ENCODE measurements around the gene NFE2L1.
"Not testable (repeated sequence)": the region's sequence is repeated elsewhere in the genome, so short reads cannot be mapped to it uniquely, and the experiment has no call there.

NFE2L1 gene

DNA sequence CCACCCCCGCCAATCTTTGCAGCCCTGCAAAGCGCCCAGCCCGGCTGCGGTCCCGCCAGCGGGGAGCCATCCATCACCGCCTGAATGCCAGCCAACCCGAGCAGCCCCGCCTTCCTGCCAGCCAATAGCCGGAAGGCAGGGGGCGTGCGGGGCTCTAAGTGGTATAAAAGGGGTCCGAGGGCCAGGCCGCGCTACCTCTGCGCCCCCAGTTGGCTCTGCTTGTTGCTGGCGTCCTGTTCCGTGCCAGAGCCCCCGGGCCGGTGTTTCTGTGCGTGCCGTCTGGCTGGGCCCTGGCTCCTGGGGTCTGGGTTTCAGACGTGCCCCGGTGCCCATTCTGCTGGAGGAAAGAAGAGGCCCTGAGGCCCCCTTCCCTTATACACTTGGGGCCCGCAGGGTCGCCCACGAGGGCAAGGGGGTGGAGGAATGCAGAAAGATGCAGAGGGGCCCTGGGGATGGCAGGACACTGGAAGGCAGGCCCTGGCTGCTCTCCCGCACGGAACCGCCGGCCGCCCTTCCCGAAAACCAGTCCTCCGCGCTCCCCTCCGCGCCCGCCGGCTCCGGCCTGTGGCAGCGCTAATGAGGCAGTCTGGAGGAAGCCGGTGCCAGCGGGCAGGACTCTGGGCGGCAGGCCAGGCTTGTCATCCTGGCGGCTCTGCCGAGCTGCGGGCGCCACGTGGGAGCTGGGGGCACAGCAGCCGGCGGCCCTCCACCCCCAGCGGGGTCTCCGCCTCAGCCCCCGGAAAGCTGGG is 24.6 kb upstream of the NFE2L1 start:
- no peak for DNase-seq

DNA sequence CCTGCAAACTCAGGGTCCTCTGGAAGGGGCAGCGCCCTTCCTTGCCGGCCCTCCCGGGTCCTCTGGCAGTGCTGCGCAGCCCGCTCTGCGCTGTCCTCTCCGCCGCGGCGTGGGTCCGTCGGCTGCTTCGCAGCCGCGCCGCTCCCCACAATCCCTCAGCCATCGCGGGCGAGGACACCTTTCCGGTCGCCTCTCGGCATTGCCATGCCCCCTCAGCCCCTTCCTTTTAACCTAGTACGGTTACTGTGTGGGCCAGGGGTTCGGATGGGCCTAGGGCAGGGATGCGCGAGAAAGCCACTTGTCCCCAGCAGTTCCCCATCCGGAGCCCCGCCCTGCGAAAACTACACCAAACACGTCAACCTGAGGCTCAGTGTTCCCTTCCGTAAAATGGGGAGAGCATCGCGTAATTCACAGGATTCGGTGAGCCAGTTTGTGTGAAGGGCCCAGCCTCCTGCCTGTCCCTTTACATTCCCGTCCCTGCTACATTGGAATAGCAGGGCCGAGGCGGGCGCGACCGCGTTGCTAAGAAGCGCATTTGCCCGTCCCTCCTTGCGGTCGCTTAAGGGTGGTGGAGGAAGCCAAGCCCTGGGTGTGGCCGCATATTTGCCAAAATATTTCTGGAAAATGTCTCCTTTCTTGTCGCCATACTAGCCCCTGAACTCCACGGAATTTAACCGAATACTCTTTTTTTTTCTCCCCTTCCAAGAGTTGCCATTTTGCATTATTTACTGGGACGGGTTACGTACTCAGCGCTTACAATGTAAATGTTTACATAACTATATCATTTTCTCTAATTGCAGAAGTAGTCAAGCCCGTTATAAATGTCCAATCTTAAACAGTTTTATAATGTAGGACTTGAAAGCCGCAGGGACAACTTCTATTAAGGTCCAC is 23.8 kb upstream of the NFE2L1 start:
- DNase-seq = no peak

DNA sequence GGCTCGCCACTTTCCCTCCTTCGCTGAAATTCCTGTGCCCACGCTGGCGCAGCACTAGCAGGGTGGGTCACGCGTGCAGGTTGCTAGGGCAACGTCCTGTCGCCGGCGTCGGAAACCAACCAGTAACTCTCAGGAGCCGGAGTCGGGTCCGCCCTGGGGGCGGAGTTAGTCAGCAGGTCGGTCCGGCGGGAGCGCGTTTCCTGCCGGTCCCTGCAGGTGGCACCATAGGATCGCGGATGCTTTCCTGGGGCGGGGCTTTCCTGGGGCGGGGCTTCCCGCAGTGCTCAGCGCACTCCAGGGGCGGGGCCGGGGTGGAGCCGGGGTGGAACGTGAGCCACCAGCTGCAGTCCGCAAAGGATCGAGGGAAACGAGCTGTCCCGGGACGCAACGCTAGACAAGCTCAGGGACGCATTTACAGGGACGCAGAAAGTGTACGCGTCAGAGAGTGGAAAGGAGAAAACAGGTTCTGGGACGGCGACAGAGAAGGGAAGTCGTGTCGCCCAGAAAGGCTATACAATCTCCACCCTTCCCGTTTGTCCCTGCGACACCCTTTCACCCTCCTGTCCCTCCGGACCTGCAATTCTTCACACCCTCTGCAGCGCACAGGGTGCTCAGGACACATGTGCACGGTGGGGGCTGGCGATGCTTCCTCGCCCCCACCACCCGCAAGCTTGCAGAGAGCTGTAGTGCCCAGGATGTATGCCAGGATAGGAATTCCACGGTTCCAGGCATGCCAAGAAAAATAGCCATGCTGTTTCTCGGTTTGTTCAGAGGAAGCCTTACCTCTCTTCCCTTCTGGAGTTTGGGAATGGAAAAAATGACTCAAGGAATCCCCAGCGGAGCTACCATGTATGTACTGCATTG is 22.9 kb upstream of the NFE2L1 start:
- DNase-seq = peak; percentile 97 to 98 (median 98)

DNA sequence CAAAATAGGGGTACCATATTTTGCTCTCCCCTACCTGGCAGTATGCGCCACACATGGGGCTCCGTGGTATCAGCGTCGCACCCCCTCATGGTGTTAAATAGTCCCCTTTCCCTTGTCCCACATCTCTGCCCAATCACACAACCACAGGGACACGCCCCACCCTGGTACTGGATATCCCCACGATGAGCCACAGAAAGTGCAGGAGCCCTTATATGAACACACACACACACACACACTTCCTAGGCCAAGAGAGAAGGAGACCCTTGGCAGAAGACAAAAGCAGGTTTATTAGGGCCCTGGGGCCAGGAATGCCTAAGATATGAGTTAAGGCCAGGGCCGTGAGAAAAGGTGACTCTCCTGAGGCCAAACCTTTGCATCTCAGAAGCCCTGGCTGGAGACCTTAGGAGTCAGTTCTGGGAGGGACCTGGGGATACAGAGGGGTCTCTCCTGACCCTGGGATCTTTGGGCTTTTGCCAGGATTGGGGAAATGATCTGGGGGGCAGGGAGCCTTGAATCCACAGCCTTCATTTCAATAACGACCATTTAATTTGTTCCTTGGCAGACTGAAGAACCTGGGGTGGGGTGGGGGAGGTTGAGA is 22.2 kb upstream of the NFE2L1 start:
- no peak for DNase-seq

DNA sequence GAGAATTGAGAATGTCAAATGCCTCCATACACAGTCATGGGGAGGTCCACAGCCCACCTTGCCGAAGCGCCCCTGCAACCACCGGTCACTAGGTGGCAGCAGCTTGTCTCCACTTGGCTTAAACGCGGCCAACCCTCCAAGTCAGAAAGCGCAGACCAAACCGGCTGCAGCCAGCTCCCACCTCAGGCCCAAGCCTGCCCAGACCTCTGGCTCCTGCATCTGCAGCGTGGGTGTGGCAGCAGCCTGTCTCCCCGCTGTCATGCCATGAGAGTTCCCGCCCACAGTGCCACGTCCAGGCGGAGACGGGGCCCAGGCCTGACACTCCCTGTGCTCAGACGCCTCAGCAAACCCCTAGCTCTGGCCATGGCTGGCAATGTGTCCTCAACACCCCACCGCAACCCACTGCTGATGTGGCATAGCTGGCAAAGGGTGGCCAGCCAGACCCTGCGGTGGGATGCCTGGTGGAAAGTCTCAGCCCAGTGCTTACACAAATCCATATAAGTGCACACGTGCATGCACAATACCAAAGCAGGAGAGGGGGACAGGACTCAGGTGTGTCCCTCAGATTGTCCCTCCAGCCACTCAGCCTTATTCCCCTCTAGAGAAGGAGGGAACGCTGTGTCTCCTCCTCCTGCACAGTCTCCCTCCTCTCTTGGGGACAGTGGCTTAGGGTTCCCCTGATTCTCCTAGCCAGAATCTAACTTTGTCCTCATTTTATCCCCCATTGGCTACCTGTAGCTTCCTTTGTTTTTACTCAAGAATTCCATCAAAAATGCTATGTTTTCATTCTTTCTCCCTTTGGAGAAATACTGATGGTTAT is 21.4 kb upstream of the NFE2L1 start:
- peak; percentile 18 to 61 (median 38) for DNase-seq

DNA sequence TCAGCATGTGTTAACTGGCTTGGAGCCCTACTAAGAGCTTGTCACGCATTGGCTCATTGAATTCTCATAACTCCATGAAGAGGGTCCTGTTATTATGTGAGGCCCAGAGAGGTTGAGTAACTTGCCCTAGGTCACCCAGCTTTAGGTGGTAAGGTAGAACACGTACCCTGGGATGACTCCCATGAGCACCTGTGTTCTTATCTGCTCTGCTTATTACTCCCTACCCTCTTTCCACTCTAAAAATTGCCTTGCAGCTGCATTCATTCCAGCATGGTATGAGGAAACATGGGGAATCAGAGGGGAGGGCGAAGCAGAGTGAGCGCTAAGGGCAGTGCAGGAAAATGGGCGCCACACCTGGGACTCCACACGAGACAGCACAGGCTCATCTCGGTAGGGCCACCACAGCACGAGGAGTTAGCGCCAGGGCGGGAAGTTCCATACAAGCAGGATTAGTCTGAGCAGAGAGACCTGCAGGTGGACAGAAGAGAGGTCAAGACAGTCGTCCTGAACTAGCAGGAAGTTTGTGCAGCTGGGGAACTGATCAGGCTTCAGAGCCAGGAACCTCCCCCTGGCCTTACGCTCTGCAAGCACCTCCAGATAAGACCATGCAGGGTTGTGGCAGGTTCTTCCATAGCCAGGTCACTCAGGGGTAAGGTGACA is 20.7 kb upstream of the NFE2L1 start:
- no peak for DNase-seq

DNA sequence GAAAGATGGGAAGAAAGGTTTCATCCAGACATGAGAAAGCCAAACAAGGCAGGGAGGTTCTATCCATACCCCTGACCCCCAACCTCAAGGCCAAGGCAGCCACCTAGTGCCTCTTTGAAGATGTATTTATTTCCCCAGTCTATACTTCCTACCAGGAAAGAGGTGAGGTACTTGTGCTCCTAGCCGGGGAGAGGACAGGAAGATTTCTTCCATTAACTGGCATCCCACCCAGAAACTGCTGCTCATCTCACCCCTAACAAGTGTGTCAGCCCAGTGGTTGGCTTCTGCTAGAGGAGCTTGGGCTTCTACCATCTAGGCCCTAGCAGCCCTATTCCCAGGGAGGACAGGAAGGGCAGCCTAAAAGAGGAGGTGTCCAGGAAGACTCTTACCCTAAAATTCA is 19.4 kb upstream of the NFE2L1 start:
- DNase-seq = no peak

DNA sequence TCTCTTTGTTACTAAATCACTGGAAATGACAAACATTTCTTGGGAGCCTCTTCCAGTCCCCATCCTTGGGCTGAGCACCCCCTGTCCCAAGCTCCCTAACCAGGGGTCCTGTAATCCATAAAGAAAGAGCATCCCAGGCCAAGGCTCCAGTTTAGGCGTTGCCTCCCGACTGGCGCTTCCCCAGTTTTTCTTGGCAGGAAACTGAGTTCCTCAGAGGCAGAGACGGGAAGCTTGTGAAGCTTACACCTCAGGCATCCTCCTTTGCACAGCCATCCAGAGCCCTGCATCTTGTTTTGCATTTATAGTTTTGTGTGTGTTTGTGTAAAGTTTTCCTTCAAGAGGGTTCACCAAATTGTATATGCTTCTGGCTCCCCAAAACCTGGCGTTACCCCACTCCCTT is 17.6 kb upstream of the NFE2L1 start:
- no peak for DNase-seq

DNA sequence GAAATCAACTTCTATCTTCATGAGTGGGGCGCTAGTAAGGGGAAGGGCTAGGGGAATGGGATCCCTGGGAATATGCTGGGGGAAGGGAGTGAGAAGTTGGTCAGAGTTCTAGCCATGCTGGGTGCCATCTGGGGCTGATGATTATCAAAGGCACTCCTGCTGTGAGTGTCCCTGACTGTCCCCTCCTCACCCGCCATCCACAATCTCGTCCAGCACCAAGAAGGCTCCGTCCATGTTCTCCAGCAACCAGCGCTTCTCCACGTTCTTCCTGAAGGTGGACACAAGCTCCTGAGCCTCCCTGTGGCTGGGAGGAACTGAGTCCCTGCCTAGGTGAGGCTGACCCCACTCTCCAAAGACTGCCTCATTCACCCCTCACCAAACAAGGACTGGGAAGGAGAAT is 16.2 kb upstream of the NFE2L1 start:
- DNase-seq = no peak

DNA sequence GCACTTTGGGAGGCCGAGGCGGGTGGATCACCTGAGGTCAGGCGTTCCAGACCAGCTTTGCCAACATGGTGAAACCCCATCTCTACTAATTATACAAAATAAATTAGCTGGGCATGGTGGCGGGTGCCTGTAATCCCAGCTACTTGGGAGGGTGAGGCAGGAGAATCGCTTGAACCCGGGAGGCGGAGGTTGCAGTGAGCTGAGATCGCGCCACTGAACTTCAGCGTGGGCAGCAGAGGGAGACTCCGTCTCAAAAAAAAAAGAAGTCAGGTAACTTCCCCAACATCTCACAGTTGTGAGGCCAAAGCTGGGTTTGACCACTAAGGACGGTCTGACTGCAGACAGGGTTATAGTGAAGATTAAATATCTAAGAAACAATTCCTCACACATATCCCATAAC is 13.4 kb upstream of the NFE2L1 start:
- DNase-seq = not testable (repeated sequence)

DNA sequence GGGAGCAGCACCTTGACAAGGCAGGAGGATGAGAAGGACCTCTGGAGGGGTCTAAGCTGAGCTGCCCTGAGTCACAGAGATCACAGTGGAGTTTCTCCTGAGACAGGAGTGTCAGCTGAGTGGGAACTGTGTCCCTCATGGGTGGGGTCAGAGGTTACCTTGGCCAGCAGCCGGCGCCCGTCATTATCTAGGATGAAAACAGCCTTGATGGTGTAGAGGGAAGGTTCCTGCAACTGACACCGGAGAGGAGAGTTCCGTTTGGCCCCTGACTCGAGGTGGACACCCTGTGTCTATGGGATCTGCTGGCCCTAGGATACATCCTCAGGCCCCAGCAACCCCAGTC is 11.5 kb upstream of the NFE2L1 start:
- DNase-seq = no peak

DNA sequence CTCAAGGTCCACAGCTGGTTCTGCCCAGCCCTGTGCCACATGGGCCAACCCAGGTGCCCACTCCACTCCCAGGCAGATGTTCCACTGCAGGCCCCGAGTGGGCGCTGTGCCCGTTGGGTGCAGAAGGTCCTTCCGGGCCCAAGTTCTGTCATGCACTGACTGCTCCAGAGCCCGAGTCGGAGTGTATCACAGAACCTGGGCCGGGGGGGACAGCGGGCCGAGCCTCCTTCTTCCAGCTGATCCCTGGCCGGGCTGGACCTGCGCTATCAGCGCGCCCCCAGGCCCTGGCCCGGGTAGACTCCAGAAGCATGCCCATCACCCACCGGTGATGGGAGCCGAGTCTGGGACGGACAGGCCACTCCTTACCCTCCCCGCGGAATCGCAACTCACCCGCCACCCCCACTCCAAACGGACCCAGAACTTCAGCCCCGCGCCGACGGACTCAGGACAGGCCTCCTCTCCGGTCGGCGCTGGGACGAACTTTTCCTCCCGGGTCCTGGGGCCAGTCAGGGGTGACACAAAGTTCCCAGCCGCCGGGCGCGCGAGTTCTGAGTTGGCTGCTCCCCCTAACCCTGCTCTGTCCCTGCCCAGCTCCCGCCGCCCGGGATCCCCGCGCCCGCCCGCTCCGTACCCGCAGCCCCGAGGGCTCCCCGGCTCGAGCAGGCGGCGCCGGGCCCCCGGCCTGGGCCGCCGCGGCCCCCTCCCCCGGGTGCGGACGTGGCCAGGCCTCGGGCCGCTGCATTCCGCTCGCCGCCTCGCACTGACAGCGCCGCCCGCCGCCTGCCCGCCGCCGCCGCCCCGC is 10.9 kb upstream of the NFE2L1 start, which contains the start of gene COPZ2:
Gene COPZ2, minus strand, starts transcription at position 762 of the 802 bp plus-strand sequence. Its CDS starts 20 bp downstream, at position 742.
- DNase-seq = peak; percentile 21 to 54 (median 36)

DNA sequence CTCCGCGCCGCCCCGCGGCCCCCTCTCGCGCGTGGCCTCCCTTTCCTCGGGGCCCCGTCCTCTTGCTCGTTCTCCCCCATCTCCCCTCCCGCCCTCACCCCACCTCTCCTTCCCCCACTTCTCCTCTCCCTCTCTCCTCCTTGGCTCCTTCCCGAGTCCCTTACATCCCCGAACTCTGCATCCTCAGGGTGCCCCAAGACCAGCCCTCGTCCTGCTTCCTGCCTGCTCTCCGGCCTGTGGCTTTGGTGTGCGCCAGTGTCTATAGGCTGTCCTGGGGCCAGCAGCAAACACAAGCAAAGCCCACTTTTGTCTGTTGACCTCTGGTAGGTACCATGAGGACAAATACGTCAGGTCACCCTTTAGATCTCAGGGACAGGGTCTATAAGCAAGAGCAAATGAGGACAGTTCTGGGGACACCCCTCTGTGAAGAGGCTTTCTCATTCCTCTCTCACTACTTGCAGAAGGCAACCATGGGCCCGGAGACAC is 10.3 kb upstream of the NFE2L1 start:
- no peak for DNase-seq

DNA sequence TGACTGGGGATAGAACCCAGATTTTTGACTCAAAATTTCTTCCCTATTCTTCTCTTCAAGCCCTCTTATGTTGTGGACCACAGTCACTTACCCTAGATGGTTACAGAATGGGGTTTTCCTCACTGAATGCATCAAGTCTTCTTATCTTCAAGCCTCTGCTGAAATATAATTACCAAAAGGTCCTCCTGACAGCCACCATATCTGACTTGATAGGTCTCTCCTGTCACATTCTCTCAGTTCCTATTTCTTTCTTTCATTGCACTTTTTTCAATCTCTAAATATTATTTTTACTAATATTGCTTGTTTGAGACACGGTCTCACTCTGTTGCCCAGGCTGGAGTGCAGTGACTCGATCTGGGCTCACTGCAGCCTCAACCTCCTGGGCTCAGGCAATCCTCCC is 9.5 kb upstream of the NFE2L1 start:
- DNase-seq = no peak

DNA sequence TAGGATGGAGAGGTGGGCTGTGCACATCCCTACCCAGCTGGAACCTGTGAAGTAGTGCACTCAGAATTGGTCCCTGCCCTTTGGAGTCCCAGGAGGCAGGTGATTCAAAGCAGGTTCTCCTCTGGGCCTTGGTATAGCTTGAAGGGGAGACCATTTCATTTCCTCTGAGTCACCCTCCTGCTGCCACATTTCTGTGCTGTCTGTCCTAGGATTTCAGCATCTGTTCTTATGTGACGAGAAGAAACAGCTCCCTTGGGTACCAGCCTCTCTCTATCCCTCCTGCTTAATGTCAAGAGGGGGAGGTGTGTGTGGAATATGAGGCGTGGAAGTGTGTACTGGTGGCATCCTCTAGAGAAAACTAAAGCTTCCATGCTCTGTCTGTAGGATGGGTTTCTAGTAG is 5.0 kb upstream of the NFE2L1 start:
- DNase-seq = no peak

DNA sequence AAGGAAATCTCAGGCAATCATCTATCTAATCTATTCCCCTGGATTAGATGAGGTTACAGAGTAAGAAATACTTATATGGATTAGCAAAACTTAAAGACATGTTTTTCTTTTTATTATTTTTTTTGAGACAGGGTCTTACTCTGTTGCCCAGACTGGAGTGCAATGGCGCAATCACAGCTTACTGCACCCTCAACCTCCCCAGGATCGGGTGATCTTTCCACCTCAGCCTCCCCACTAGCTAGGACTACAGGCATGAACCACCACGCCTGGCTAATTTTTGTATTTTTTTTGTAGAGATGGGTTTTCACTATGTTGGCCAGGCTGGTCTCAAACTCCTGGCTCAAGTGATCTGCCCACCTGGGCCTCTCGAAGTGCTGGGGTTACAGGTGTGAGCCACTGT is 3.3 kb upstream of the NFE2L1 start:
- DNase-seq = no peak

DNA sequence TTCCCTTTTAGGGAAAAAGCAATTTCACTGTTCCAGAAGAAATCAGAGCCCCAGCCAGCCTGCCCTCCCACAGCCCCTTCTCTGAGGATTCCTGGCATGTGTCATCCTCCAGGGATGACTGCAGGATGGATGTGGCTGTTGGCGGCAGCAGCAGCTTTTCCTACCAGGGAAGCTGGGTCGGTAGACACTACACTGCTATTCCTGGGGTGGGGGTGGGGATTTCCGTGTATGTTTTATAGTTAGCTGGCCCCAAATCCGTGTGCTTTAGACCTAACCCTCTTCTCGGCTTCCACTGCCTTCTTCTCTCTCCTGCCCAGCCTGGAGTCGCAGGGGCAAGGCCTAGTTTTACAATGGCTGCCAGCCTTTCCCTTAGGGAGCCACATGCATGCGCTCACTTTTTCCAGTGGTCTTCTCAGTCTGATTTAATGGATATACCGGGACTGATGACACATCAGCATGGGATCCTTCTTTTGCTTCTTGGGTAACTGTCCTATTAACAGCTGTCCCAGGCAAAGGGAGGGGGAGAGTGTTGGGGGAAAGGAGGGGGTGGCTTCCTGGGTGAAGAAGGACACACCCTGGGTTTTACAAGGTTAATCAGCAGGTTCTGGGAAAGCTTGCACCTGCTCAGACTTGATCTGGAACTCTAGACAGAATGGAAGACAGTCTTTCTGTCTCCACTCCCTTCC is 2.7 kb upstream of the NFE2L1 start:
- no peak for DNase-seq

DNA sequence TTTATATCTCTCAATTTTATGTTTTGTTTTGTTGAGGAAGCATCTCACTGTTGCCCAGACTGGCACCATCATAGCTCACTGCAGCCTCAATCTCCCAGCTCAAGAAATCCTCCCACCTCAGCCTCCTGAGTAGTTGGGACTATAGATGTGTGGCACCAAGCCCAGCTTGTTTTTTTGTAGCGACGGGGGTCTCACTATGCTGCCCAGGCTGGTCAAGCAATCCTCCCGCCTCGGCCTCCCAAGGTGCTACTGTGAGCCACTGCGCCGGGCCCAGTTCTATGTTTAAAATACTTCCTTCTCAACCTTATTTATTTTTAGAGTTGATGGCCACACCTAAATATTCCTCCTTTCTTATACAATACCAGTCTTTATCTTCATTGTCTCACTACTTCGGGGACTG is 1.9 kb upstream of the NFE2L1 start:
- no peak for DNase-seq

DNA sequence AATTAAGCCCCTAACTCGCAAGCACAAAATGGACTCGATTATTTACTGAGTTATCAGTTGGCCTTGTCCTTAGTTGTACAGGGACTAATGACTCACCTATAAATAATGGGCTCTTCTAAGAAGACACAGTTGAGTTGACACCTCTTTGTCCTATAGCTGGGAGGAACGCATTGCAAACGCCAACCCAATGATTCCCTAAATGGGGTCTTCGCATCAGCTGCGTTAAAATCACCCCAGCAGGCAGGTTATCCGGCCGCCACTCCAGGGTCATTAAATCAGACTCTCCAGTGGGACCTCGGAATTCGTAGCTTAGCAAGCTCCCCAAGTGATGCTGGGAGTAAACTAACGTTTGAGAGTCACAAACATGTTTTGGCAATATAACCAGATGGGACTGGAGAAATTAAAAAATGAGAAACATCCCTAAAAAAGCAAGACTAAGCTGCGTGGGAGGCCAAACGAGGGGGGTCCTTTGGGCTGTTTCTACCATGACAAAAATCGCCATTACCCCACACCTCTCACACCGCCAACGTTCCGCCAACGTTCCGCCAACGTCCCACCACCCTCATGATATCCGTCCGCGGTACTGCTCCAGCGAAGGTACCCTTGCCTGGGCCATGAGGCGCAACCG is 932 bp upstream of the NFE2L1 start:
- no peak for DNase-seq
